SK-N-SH (cell line): Measurements from ENCODE around the gene CPT1B.

ENCODE experiments used
- ELF1 ChIP-seq: IDR thresholded peaks from 2 replicates; pipeline ENCODE4 v1.4.0; 2012
- YY1 ChIP-seq: IDR thresholded peaks from 2 replicates; pipeline ENCODE4 v1.4.0; 2012; ENCODE audit warnings: low read depth, mild to moderate bottlenecking
- TF ChIP-seq, protein P1 (sequence below): fragments of 200-600 bp; sonication (generic); IDR thresholded peaks from 2 replicates; pipeline ENCODE4 v1.6.1; 2017; ENCODE audit warnings: antibody characterized with exemption, mild to moderate bottlenecking, moderate library complexity
- TF ChIP-seq, protein P2 (sequence below): IDR thresholded peaks from 2 replicates; pipeline ENCODE4 v1.6.1; 2012; ENCODE audit warnings: mild to moderate bottlenecking, low read depth, low read length, moderate library complexity

DNA sequence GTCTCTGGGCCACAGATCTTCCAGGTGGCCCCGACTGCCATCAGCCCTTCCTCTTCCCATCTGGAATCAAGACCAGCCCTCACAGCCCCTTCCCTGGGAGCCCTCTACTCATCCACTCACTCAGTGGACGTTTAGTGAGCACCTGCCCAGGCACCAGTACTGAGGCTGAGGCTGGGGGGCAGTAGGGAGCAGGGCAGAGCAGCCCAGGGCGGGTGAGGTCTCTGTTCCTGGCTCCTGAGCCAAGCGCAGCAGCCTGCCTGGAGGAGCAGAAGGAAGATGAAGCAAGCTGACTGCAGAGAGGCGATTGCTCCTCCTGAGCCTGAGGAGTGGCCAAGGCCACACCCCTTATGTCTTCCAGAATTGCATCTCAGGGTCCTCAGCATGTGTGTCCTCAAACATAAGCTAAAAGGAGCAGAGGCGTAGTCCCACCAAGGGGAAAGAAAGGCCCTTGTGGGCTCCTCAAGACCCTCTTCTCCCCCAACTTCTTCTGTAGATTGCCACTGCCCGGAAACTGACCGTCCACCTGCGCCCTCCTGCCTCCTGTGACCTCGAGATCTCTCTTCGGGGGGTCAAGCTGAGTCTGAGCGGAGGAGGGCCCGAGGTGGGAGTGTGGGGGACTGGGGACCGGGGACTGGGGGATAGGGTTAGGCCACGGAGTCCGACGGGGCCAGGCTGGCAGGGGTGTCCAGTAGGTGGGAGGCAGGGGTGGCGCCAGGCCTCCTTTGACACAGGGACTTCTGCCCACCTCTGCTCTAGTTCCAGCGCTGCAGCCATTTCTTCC is 28.1 kb upstream of the CPT1B start:
- no peak for TF ChIP-seq ELF1
- TF ChIP-seq, protein P1, sequence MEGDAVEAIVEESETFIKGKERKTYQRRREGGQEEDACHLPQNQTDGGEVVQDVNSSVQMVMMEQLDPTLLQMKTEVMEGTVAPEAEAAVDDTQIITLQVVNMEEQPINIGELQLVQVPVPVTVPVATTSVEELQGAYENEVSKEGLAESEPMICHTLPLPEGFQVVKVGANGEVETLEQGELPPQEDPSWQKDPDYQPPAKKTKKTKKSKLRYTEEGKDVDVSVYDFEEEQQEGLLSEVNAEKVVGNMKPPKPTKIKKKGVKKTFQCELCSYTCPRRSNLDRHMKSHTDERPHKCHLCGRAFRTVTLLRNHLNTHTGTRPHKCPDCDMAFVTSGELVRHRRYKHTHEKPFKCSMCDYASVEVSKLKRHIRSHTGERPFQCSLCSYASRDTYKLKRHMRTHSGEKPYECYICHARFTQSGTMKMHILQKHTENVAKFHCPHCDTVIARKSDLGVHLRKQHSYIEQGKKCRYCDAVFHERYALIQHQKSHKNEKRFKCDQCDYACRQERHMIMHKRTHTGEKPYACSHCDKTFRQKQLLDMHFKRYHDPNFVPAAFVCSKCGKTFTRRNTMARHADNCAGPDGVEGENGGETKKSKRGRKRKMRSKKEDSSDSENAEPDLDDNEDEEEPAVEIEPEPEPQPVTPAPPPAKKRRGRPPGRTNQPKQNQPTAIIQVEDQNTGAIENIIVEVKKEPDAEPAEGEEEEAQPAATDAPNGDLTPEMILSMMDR: no peak
- no peak for TF ChIP-seq YY1
- TF ChIP-seq, protein P2, sequence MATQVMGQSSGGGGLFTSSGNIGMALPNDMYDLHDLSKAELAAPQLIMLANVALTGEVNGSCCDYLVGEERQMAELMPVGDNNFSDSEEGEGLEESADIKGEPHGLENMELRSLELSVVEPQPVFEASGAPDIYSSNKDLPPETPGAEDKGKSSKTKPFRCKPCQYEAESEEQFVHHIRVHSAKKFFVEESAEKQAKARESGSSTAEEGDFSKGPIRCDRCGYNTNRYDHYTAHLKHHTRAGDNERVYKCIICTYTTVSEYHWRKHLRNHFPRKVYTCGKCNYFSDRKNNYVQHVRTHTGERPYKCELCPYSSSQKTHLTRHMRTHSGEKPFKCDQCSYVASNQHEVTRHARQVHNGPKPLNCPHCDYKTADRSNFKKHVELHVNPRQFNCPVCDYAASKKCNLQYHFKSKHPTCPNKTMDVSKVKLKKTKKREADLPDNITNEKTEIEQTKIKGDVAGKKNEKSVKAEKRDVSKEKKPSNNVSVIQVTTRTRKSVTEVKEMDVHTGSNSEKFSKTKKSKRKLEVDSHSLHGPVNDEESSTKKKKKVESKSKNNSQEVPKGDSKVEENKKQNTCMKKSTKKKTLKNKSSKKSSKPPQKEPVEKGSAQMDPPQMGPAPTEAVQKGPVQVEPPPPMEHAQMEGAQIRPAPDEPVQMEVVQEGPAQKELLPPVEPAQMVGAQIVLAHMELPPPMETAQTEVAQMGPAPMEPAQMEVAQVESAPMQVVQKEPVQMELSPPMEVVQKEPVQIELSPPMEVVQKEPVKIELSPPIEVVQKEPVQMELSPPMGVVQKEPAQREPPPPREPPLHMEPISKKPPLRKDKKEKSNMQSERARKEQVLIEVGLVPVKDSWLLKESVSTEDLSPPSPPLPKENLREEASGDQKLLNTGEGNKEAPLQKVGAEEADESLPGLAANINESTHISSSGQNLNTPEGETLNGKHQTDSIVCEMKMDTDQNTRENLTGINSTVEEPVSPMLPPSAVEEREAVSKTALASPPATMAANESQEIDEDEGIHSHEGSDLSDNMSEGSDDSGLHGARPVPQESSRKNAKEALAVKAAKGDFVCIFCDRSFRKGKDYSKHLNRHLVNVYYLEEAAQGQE: no peak
